DMS53 treated with DMSO at 0.1 percent for 48 hours (cell line): ENCODE measurements around the gene FBXW2.
"Not testable (repeated sequence)": the region's sequence is repeated elsewhere in the genome, so short reads cannot be mapped to it uniquely, and the experiment has no call there.

Experiments
- DNase-seq: peaks from one replicate; lab custom pipeline; 2025; ENCODE audit not compliant: unreplicated experiment; lab: John Stamatoyannopoulos, UW

Gene FBXW2

GRCh38 chr9:120792898-120793765 lies at the start of gene FBXW2:
TSS of gene FBXW2 (minus strand) at chr9:120793416. CDS start at chr9:120788258, 5,158 bp downstream.
- peak; percentile 85 for DNase-seq

GRCh38 chr9:120841930-120842684 lies 48.9 kb upstream of the FBXW2 start:
- DNase-seq: no peak

- no peak for DNase-seq
Measured at GRCh38 chr9:120839146-120839545, 45.9 kb upstream of the FBXW2 start.

GRCh38 chr9:120837921-120838320 lies 44.7 kb upstream of the FBXW2 start:
- DNase-seq: no peak

GRCh38 chr9:120833325-120833724 lies 40.1 kb upstream of the FBXW2 start:
- no peak for DNase-seq

- DNase-seq: no peak
Measured at GRCh38 chr9:120832807-120833206, 39.6 kb upstream of the FBXW2 start.

GRCh38 chr9:120830865-120831264 lies 37.6 kb upstream of the FBXW2 start:
- no peak for DNase-seq

- DNase-seq: no peak
Measured at GRCh38 chr9:120830151-120830550, 36.9 kb upstream of the FBXW2 start.

GRCh38 chr9:120829650-120830049 lies 36.4 kb upstream of the FBXW2 start:
- DNase-seq: no peak

- DNase-seq: peak; percentile 70
Measured at GRCh38 chr9:120820095-120820494, 26.9 kb upstream of the FBXW2 start.

GRCh38 chr9:120818595-120818994 lies 25.4 kb upstream of the FBXW2 start:
- no peak for DNase-seq

- no peak for DNase-seq
Measured at GRCh38 chr9:120815075-120815474, 21.9 kb upstream of the FBXW2 start.

GRCh38 chr9:120808931-120809330 lies 15.7 kb upstream of the FBXW2 start:
- DNase-seq: no peak

- no peak for DNase-seq
Measured at GRCh38 chr9:120807607-120808379, 14.6 kb upstream of the FBXW2 start.

- not testable (repeated sequence) for DNase-seq
Measured at GRCh38 chr9:120804784-120805363, 11.7 kb upstream of the FBXW2 start.

- DNase-seq: no peak
Measured at GRCh38 chr9:120801441-120801840, 8.2 kb upstream of the FBXW2 start.

GRCh38 chr9:120791161-120791560 lies 2.1 kb downstream of the FBXW2 start:
- DNase-seq: no peak

- no peak for DNase-seq
Measured at GRCh38 chr9:120787933-120788332, 5.3 kb downstream of the FBXW2 start.

- DNase-seq: no peak
Measured at GRCh38 chr9:120783602-120784047, 9.6 kb downstream of the FBXW2 start.

- DNase-seq: no peak
Measured at GRCh38 chr9:120781236-120781635, 12.0 kb downstream of the FBXW2 start.

GRCh38 chr9:120780367-120780766 lies 12.8 kb downstream of the FBXW2 start:
- DNase-seq: no peak
